B cell (primary cell): ENCODE measurements around the gene CA9. TPM values are rescaled to one million over a fixed set of nuclear protein-coding genes. Genes with fewer than 3 reads are reported as not detected.
A peak's percentile ranks its signal among the peaks of the same experiment; 100 is the strongest.

Source experiments
- ATAC-seq: fragments of 200-7000 bp; cut with Tn5 transposase; one replicate; pipeline ENCODE4 v1.10.0; 2021; ENCODE audit warnings: low read depth, mild to moderate bottlenecking, moderate number of reproducible peaks, moderate library complexity
- CTCF ChIA-PET: fragments of 350-600 bp; sonication (Branson Sonifier 250); formaldehyde crosslinking; loops from one replicate; lab custom pipeline; 2021; ENCODE audit warnings: antibody characterized with exemption, inconsistent platforms; lab: Charles Lee
- POLR2A ChIA-PET: fragments of 350-600 bp; sonication (Branson Sonifier 250); formaldehyde crosslinking; loops from one replicate; lab custom pipeline; 2021; ENCODE audit warnings: antibody characterized with exemption; lab: Charles Lee
- DNase-seq: peaks from one replicate; pipeline ENCODE4 v3.0.0; 2013
- H2AFZ ChIP-seq: 2 replicates; pipeline ENCODE4 v1.6.1; 2012; ENCODE audit warnings: mild to moderate bottlenecking, low read depth, low read length; ENCODE audit not compliant: insufficient read depth, poor library complexity, severe bottlenecking
- H3K27ac ChIP-seq, 2 donors: 1 replicate in 1 of 2; 2 replicates in 1 of 2; pipeline ENCODE4 v1.5.1; 2012 to 2013; ENCODE audit warnings: low read length in 2 of 2, mild to moderate bottlenecking in 2 of 2, moderate library complexity in 1 of 2
- H3K27me3 ChIP-seq, 4 experiments: fragments of 200-600 bp in 1 of 4; sonication (generic) in 1 of 4; replicated peaks in 1 of 4; 1 replicate in 2 of 4; 2 replicates in 2 of 4; pipeline versions ENCODE4 v1.6.1 to v1.7.0; 2013 to 2016; ENCODE audit warnings: low read length in 3 of 4, mild to moderate bottlenecking in 2 of 4, mixed read lengths in 1 of 4, moderate library complexity in 1 of 4; ENCODE audit not compliant: insufficient read depth in 4 of 4, control insufficient read depth in 3 of 4; ENCODE audit errors: control extremely low read depth in 1 of 4
- H3K36me3 ChIP-seq, 2 experiments: replicated peaks in 1 of 2; 1 replicate in 1 of 2; 2 replicates in 1 of 2; pipeline versions ENCODE4 v1.6.1 to v1.7.1; 2013; ENCODE audit warnings: low read length in 1 of 2; ENCODE audit not compliant: insufficient read depth in 2 of 2, control insufficient read depth in 1 of 2; ENCODE audit errors: control extremely low read depth in 1 of 2, extremely low read depth in 1 of 2
- H3K4me1 ChIP-seq, 2 donors: fragments of 200-600 bp in 1 of 2; sonication (generic) in 1 of 2; 1 replicate in 1 of 2; 2 replicates in 1 of 2; pipeline versions ENCODE4 v1.5.1 to v1.6.1; 2013 to 2017; ENCODE audit warnings: low read length in 2 of 2; ENCODE audit not compliant: control insufficient read depth in 2 of 2, insufficient read depth in 2 of 2
- H3K4me2 ChIP-seq: replicated peaks from 2 replicates; pipeline ENCODE3; 2012; ENCODE audit warnings: mild to moderate bottlenecking, low read depth, low read length; ENCODE audit not compliant: poor library complexity, severe bottlenecking
- H3K4me3 ChIP-seq, 5 experiments: fragments of 200-600 bp in 1 of 5; sonication (generic) in 1 of 5; 1 replicate in 3 of 5; 2 replicates in 2 of 5; pipeline versions ENCODE4 v1.5.1 to v1.7.0; 2011 to 2016; ENCODE audit warnings: low read length in 4 of 5, mild to moderate bottlenecking in 4 of 5, low read depth in 2 of 5, control low read depth in 1 of 5, moderate library complexity in 1 of 5; ENCODE audit not compliant: insufficient read depth in 1 of 5; ENCODE audit errors: control extremely low read depth in 1 of 5, extremely low read depth in 1 of 5
- H3K79me2 ChIP-seq: fragments of 200-600 bp; sonication (generic); one replicate; pipeline ENCODE4 v1.6.0; 2016; ENCODE audit warnings: low read length; ENCODE audit not compliant: control insufficient read depth, insufficient read depth
- H3K9ac ChIP-seq: fragments of 200-600 bp; sonication (generic); 2 replicates; pipeline ENCODE4 v1.6.1; 2017; ENCODE audit warnings: mild to moderate bottlenecking, low read length, moderate library complexity
- H3K9me3 ChIP-seq, 3 donors: one replicate each; pipeline versions ENCODE4 v1.6.1 to v1.7.1; 2013; ENCODE audit warnings: low read length in 2 of 3; ENCODE audit not compliant: control insufficient read depth in 2 of 3, insufficient read depth in 1 of 3; ENCODE audit errors: control extremely low read depth in 1 of 3
- H4K20me1 ChIP-seq: 2 replicates; pipeline ENCODE4 v1.6.0; 2012; ENCODE audit warnings: mild to moderate bottlenecking, low read length; ENCODE audit not compliant: insufficient read depth, control insufficient read depth, poor library complexity, severe bottlenecking
- H3K27ac Mint-ChIP-seq: one replicate; pipeline ENCODE4 v1.8.0; 2021; ENCODE audit warnings: mixed read lengths
- H3K27me3 Mint-ChIP-seq: one replicate; pipeline ENCODE4 v1.8.0; 2021; ENCODE audit warnings: mixed read lengths
- H3K4me1 Mint-ChIP-seq: one replicate; pipeline ENCODE4 v1.8.0; 2021; ENCODE audit warnings: mixed read lengths
- H3K4me3 Mint-ChIP-seq: one replicate; pipeline ENCODE4 v1.8.0; 2021; ENCODE audit warnings: mixed read lengths
- H3K9me3 Mint-ChIP-seq: one replicate; pipeline ENCODE4 v1.8.0; 2022; ENCODE audit warnings: mixed read lengths; ENCODE audit not compliant: insufficient read depth
- CTCF ChIP-seq: fragments of 200-600 bp; IDR thresholded peaks from one replicate; pipeline ENCODE4 v1.8.0; 2022; ENCODE audit warnings: antibody characterized with exemption, mild to moderate bottlenecking
- EZH2 ChIP-seq: IDR thresholded peaks from 2 replicates; pipeline ENCODE4 v1.6.1; 2012; ENCODE audit warnings: borderline replicate concordance, low read depth, mild to moderate bottlenecking, moderate library complexity, low read length; ENCODE audit not compliant: insufficient read depth, poor library complexity, severe bottlenecking
- WGBS: methylation state at CpG from one replicate; pipeline ENCODE4 v1.1.5; 2013; ENCODE audit warnings: missing lambda C conversion rate; ENCODE audit not compliant: insufficient coverage; 5-methylcytosine and 5-hydroxymethylcytosine counted together
- intact Hi-C: fragments of 100-400 bp; cut with micrococcal nuclease; formaldehyde crosslinking; loops from one replicate; pipeline ENCODE4 v1.10.0; 2022
- polyA plus RNA-seq: library from polyadenylated mRNA; depleted of rRNA; stranded (reverse); fragments of >200 nt; gene quantifications from 2 replicates; pipeline ENCODE4 v1.2.3, GENCODE V29; 2012
- total RNA-seq, 2 donors: library from RNA; stranded (reverse); fragments of 120-200 nt in 1 of 2; gene quantifications; 1 replicate in 1 of 2; 2 replicates in 1 of 2; pipeline versions ENCODE4 v1.2.3 to v1.2.4, GENCODE V29; 2013 to 2022

Gene CA9
- total and polyA plus RNA-seq, 2 donors (not counting 1 experiment from before 2014, with no cell fraction given): not detected

GRCh38 chr9:35665471-35665818 lies 8.3 kb upstream of the CA9 start:
- Mint-ChIP-seq H3K9me3 (no peaks in the 10 kb centered on the region), H3K4me3 (peak overlapping the region; percentile 88), H3K27me3 (no peaks in the 10 kb centered on the region), H3K4me1 (peaks cover 55% of the 10 kb centered on the region), H3K27ac (peak overlapping the region; percentile 55)
- peak overlapping the region; percentile 85 for H3K4me2 ChIP-seq
- H4K20me1 ChIP-seq: no peaks in the 10 kb centered on the region
- TF ChIP-seq CTCF (no peak), EZH2 (no peak)
- H3K9me3 ChIP-seq: no peaks in the 10 kb centered on the region
- H3K4me3 ChIP-seq: peak overlapping the region; percentile 50 to 78 (median 60)
- 8% methylated on average over 2 of the region's 5 CpGs for WGBS
- H3K4me1 ChIP-seq: peaks cover 34 to 50% of the 10 kb centered on the region in 2 donors
- peaks cover 0 to 9% of the 10 kb centered on the region in 2 experiments for H3K36me3 ChIP-seq
- ATAC-seq: no peak
- CTCF ChIA-PET: interaction anchor here (1.0 to 15.0 kb wide), 11 partner anchors 9 to 70 kb away, joined by 3 to 268 read pairs (median 7); partner anchors contain the start of genes CD72, CREB3, SIT1 and TLN1
- no peak for DNase-seq
- H3K27ac ChIP-seq: no peak overlapping the region
- H3K79me2 ChIP-seq: peaks cover 6% of the 10 kb centered on the region
- POLR2A ChIA-PET: interaction anchor here (1.5 to 1.8 kb wide), 2 partner anchors 18 to 52 kb away, joined by 4 to 6 read pairs; no protein-coding TSS in a partner anchor
- no peaks in the 10 kb centered on the region for H3K27me3 ChIP-seq
- intact Hi-C loops: no loop called here
- peak overlapping the region; percentile 83 for H2AFZ ChIP-seq
- H3K9ac ChIP-seq: peak overlapping the region; percentile 71

DNA sequence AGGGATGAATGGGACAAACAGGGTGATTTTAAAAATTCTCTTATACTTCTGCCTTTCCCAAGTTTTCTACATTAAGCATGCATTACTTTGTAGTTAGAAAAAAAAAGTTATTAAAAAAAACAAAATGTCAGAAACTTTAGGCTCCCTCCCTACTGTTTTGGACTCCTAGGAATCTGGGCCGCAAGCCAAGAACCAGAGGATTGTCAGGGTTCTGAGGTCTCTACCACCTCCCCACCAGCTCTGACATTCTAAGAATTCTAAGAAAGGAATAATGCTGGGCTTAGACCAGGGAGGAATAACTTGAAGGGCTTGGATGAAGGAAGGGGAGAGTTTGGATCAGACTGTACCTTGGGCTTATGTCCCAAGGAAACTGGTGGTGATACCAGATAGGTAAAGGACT lies 7.7 kb upstream of the CA9 start:
- Histone ChIP-seq H3K4me3 (no peak overlapping the region), H2AFZ (no peak overlapping the region), H3K9me3 (no peaks in the 10 kb centered on the region), H3K27me3 (no peaks in the 10 kb centered on the region), H3K4me2 (peak overlapping the region; percentile 13), H3K79me2 (peaks cover under 1% of the 10 kb centered on the region), H3K9ac (no peak overlapping the region), H3K36me3 (peaks cover 0 to 3% of the 10 kb centered on the region in 2 experiments), H3K27ac (no peak overlapping the region), H4K20me1 (no peaks in the 10 kb centered on the region), H3K4me1 (peaks cover 34 to 44% of the 10 kb centered on the region in 2 donors)
- H3K4me1 Mint-ChIP-seq: peaks cover 49% of the 10 kb centered on the region
- no peak for DNase-seq
- ChIA-PET CTCF (interaction anchor here (1.0 to 15.0 kb wide), 8 partner anchors 9 to 66 kb away, joined by 3 to 268 read pairs (median 10); partner anchors contain the start of genes CD72, CREB3, SIT1 and TLN1), POLR2A (interaction anchor here (0.7 to 1.8 kb wide), 3 partner anchors 19 to 53 kb away, joined by 4 to 6 read pairs (median 4); no protein-coding TSS in a partner anchor)
- WGBS: no CpG with 5 or more reads among the region's 1 CpG
- no peak overlapping the region for H3K27ac Mint-ChIP-seq
- TF ChIP-seq EZH2 (no peak), CTCF (no peak)
- intact Hi-C loops: no loop called here
- H3K27me3 Mint-ChIP-seq: no peaks in the 10 kb centered on the region
- H3K4me3 Mint-ChIP-seq: peak overlapping the region; percentile 54
- no peaks in the 10 kb centered on the region for H3K9me3 Mint-ChIP-seq
- no peak for ATAC-seq
